Right atrium auricular region (tissue), 2 donors: Measurements from ENCODE around the gene B4GALT4. TPM values are rescaled to one million over a fixed set of nuclear protein-coding genes. Genes with fewer than 3 reads are reported as not detected.

Source experiments
- DNase-seq: peaks from one replicate; pipeline ENCODE4 v3.0.0-alpha.2; 2019; ENCODE audit warnings: low spot score
- H3K27ac ChIP-seq, 2 donors: fragments of 200-600 bp; sonication (generic); 1 replicate in 1 of 2; 2 replicates in 1 of 2; pipeline ENCODE4 v1.5.1; 2016 to 2019
- H3K27me3 ChIP-seq, 2 donors: fragments of 200-600 bp; sonication (generic); one replicate each; pipeline versions ENCODE4 v1.5.1 to v1.6.0; 2017 to 2019
- H3K36me3 ChIP-seq: fragments of 200-600 bp; sonication (generic); one replicate; pipeline ENCODE4 v1.5.1; 2016
- H3K4me1 ChIP-seq, 2 donors: fragments of 200-600 bp; sonication (generic); one replicate each; pipeline versions ENCODE4 v1.5.1 to v1.6.0; 2017 to 2019
- H3K4me3 ChIP-seq, 2 donors: fragments of 200-600 bp; sonication (generic); 1 replicate in 1 of 2; 2 replicates in 1 of 2; pipeline ENCODE4 v1.5.1; 2017 to 2019; ENCODE audit warnings: mild to moderate bottlenecking in 1 of 2, moderate library complexity in 1 of 2
- H3K9me3 ChIP-seq, 2 donors: fragments of 200-600 bp; sonication (generic); one replicate each; pipeline ENCODE4 v1.5.1; 2019
- CTCF ChIP-seq, 2 donors: fragments of 200-600 bp; sonication (generic); IDR thresholded peaks; one replicate each; pipeline ENCODE4 v1.5.1; 2019; ENCODE audit warnings: antibody characterized with exemption in 2 of 2
- total RNA-seq, 2 donors: library from RNA; depleted of rRNA; stranded (reverse); fragments of >200 nt; gene quantifications; one replicate each; pipeline ENCODE4 v1.1.0, GENCODE V29; 2016

Gene B4GALT4
- total RNA-seq, 2 donors from 2014 or later, result 15.6 to 16.4 TPM

- Histone ChIP-seq H3K9me3 (no peaks in the 10 kb centered on the region), H3K4me3 (no peak overlapping the region), H3K27ac (no peak overlapping the region), H3K27me3 (no peaks in the 10 kb centered on the region), H3K4me1 (no peaks in the 10 kb centered on the region), H3K36me3 (peaks cover 71% of the 10 kb centered on the region)
- no peak for TF ChIP-seq CTCF (IDR thresholded peaks at IDR 0.05)
- DNase-seq, result no peak
Measured at GRCh38 chr3:119225121-119225520, 15.6 kb downstream of the B4GALT4 start.

- H3K27ac ChIP-seq, result no peak overlapping the region
- no peaks in the 10 kb centered on the region for H3K4me1 ChIP-seq
- no peaks in the 10 kb centered on the region for H3K9me3 ChIP-seq
- no peaks in the 10 kb centered on the region for H3K27me3 ChIP-seq
- no peak overlapping the region for H3K4me3 ChIP-seq
- no peak for DNase-seq
- H3K36me3 ChIP-seq, result peaks cover 70% of the 10 kb centered on the region
- TF ChIP-seq CTCF (IDR thresholded peaks at IDR 0.05), result no peak
Measured at GRCh38 chr3:119223511-119223910, 17.2 kb downstream of the B4GALT4 start.

- peaks cover 67% of the 10 kb centered on the region for H3K36me3 ChIP-seq
- no peak for DNase-seq
- TF ChIP-seq CTCF (IDR thresholded peaks at IDR 0.05), result no peak
Measured at GRCh38 chr3:119222391-119222790, 18.3 kb downstream of the B4GALT4 start.

GRCh38 chr3:119221779-119222320, 18.8 kb downstream of the B4GALT4 start:
- Histone ChIP-seq H3K4me1 (no peaks in the 10 kb centered on the region), H3K36me3 (peaks cover 67% of the 10 kb centered on the region), H3K9me3 (no peaks in the 10 kb centered on the region), H3K27ac (no peak overlapping the region), H3K27me3 (no peaks in the 10 kb centered on the region), H3K4me3 (no peak overlapping the region)
- TF ChIP-seq CTCF (IDR thresholded peaks at IDR 0.05), result no peak
- DNase-seq, result no peak

More at GRCh38 chr3:119222391-119222790, 18.3 kb downstream of the B4GALT4 start:
- Histone ChIP-seq H3K9me3 (no peaks in the 10 kb centered on the region), H3K4me1 (no peaks in the 10 kb centered on the region), H3K27me3 (no peaks in the 10 kb centered on the region), H3K27ac (no peak overlapping the region), H3K4me3 (no peak overlapping the region)

GRCh38 chr3:119220970-119221667, 19.6 kb downstream of the B4GALT4 start:
- Histone ChIP-seq H3K4me1 (no peaks in the 10 kb centered on the region), H3K27me3 (no peaks in the 10 kb centered on the region), H3K4me3 (no peak overlapping the region), H3K36me3 (peaks cover 66% of the 10 kb centered on the region), H3K27ac (no peak overlapping the region), H3K9me3 (no peaks in the 10 kb centered on the region)
- no peak for TF ChIP-seq CTCF (IDR thresholded peaks at IDR 0.05)
- DNase-seq, result no peak
